Keratinocyte (primary cell): ENCODE data around the gene TRABD2B. TPM values are rescaled to one million over a fixed set of nuclear protein-coding genes. Genes with fewer than 3 reads are reported as not detected.

Experiments
- DNase-seq: peaks from one replicate; pipeline ENCODE4 v3.0.0-alpha.2; 2011; ENCODE audit warnings: low read depth, missing footprints, low spot score
- FAIRE-seq: peaks from 2 replicates; lab custom pipeline; 2011; peaks lifted over from hg19 to GRCh38; lab: Jason Lieb, UNC
- H2AFZ ChIP-seq: 2 replicates; pipeline ENCODE4 v1.6.0; 2012; ENCODE audit warnings: low read length, control low read depth, inconsistent platforms; ENCODE audit not compliant: control insufficient read depth
- H3K27ac ChIP-seq: 2 replicates; pipeline ENCODE4 v1.5.1; 2011; ENCODE audit warnings: low read length; ENCODE audit not compliant: control insufficient read depth, insufficient read depth
- H3K27me3 ChIP-seq: 3 replicates; pipeline ENCODE4 v1.6.0; 2011; ENCODE audit warnings: low read length; ENCODE audit not compliant: control insufficient read depth, insufficient read depth; ENCODE audit errors: extremely low read depth
- H3K36me3 ChIP-seq, 2 experiments: 2 replicates in 1 of 2; 3 replicates in 1 of 2; pipeline ENCODE4 v1.5.1; 2011; ENCODE audit warnings: low read length in 2 of 2, mild to moderate bottlenecking in 1 of 2; ENCODE audit not compliant: control insufficient read depth in 2 of 2, insufficient read depth in 2 of 2; ENCODE audit errors: extremely low read depth in 1 of 2
- H3K4me1 ChIP-seq: 3 replicates; pipeline ENCODE4 v1.5.1; 2011; ENCODE audit warnings: low read length; ENCODE audit not compliant: control insufficient read depth, insufficient read depth; ENCODE audit errors: extremely low read depth
- H3K4me2 ChIP-seq: 3 replicates; pipeline ENCODE4 v1.6.0; 2011; ENCODE audit warnings: low read depth, low read length; ENCODE audit not compliant: control insufficient read depth, insufficient read depth; ENCODE audit errors: extremely low read depth
- H3K4me3 ChIP-seq, 3 experiments: fragments of 200-600 bp in 1 of 3; sonication (generic) in 1 of 3; 2 replicates in 2 of 3; 3 replicates in 1 of 3; pipeline ENCODE4 v1.5.1; 2011 to 2016; ENCODE audit warnings: low read length in 3 of 3, mild to moderate bottlenecking in 3 of 3, control low read depth in 2 of 3, inconsistent platforms in 1 of 3, low read depth in 1 of 3, mixed read lengths in 1 of 3, mixed run types in 1 of 3, moderate library complexity in 1 of 3; ENCODE audit not compliant: control insufficient read depth in 2 of 3, insufficient read depth in 2 of 3; ENCODE audit errors: extremely low read depth in 1 of 3
- H3K79me2 ChIP-seq: 2 replicates; pipeline ENCODE4 v1.6.0; 2012; ENCODE audit warnings: low read length; ENCODE audit not compliant: control insufficient read depth, insufficient read depth
- H3K9ac ChIP-seq: 3 replicates; pipeline ENCODE4 v1.6.0; 2011; ENCODE audit warnings: low read length; ENCODE audit not compliant: control insufficient read depth, insufficient read depth; ENCODE audit errors: extremely low read depth
- H3K9me1 ChIP-seq: 3 replicates; pipeline ENCODE4 v1.6.0; 2011; ENCODE audit warnings: low read length; ENCODE audit not compliant: control insufficient read depth, insufficient read depth; ENCODE audit errors: extremely low read depth
- H3K9me3 ChIP-seq: 2 replicates; pipeline ENCODE4 v1.5.1; 2012; ENCODE audit warnings: low read depth, low read length; ENCODE audit not compliant: control insufficient read depth
- H4K20me1 ChIP-seq: 3 replicates; pipeline ENCODE4 v1.6.0; 2011; ENCODE audit warnings: low read length; ENCODE audit not compliant: control insufficient read depth, insufficient read depth; ENCODE audit errors: extremely low read depth
- EZH2 ChIP-seq: IDR thresholded peaks from one replicate; pipeline ENCODE4 v1.6.1; 2012; ENCODE audit warnings: inconsistent platforms, mild to moderate bottlenecking, low read length, moderate library complexity
- dilution Hi-C: fragments of 300-500 bp; cut with MboI; formaldehyde crosslinking; loops from one replicate; pipeline ENCODE4 v1.7.0; 2020; ENCODE audit warnings: low sequenced_read_pairs; ENCODE audit not compliant: extremely low pct_ligation_motif_present
- polyA plus RNA-seq, 5 experiments: library from polyadenylated mRNA; depleted of rRNA in 3 of 5; stranded (reverse) in 3 of 5; stranded (forward) in 1 of 5; unstranded in 1 of 5; fragments of >200 nt; gene quantifications; 1 replicate in 1 of 5; 2 replicates in 3 of 5; 3 replicates in 1 of 5; pipeline versions ENCODE4 v1.2.1 to v1.2.3, GENCODE V29; 2011 to 2012; ENCODE audit warnings: missing spikeins in 2 of 5, low read depth in 1 of 5, low replicate concordance in 1 of 5
- TF ChIP-seq, protein P1 (sequence below), 3 experiments: IDR thresholded peaks in 1 of 3; conservative IDR thresholded peaks in 1 of 3; optimal IDR thresholded peaks in 1 of 3; 2 replicates in 2 of 3; 3 replicates in 1 of 3; pipeline versions ENCODE3 to v1.5.1; 2011; ENCODE audit warnings: low read length in 3 of 3, mild to moderate bottlenecking in 3 of 3, moderate library complexity in 2 of 3, control low read depth in 1 of 3, inconsistent platforms in 1 of 3; ENCODE audit not compliant: insufficient read depth in 2 of 3; ENCODE audit errors: extremely low read depth in 1 of 3

TRABD2B gene
- polyA plus RNA-seq, 1 donor (not counting 4 experiments of a cell fraction or from before 2014, with no cell fraction given) = 0.13 TPM

- no peak for TF ChIP-seq EZH2
- TF ChIP-seq, protein P1, sequence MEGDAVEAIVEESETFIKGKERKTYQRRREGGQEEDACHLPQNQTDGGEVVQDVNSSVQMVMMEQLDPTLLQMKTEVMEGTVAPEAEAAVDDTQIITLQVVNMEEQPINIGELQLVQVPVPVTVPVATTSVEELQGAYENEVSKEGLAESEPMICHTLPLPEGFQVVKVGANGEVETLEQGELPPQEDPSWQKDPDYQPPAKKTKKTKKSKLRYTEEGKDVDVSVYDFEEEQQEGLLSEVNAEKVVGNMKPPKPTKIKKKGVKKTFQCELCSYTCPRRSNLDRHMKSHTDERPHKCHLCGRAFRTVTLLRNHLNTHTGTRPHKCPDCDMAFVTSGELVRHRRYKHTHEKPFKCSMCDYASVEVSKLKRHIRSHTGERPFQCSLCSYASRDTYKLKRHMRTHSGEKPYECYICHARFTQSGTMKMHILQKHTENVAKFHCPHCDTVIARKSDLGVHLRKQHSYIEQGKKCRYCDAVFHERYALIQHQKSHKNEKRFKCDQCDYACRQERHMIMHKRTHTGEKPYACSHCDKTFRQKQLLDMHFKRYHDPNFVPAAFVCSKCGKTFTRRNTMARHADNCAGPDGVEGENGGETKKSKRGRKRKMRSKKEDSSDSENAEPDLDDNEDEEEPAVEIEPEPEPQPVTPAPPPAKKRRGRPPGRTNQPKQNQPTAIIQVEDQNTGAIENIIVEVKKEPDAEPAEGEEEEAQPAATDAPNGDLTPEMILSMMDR (optimal IDR thresholded peaks at IDR 0.05 in 1 of 3, IDR thresholded peaks at IDR 0.05 in 1 of 3, conservative IDR thresholded peaks at IDR 0.05 in 1 of 3; ENCODE audit: extremely low read depth in 1 of 3, insufficient read depth in 2 of 3, low read length in 3 of 3) = no peak
- no peaks in the 10 kb centered on the region for H3K79me2 ChIP-seq
- no peak overlapping the region for H3K27ac ChIP-seq
- DNase-seq (no peak), FAIRE-seq (no peak)
- H2AFZ ChIP-seq = no peak overlapping the region
- no peak overlapping the region for H3K4me3 ChIP-seq
- dilution Hi-C loops = no loop called here
- H3K9me3 ChIP-seq = no peaks in the 10 kb centered on the region
- no peak overlapping the region for H3K4me2 ChIP-seq
- H3K9ac ChIP-seq = no peak overlapping the region
- no peaks in the 10 kb centered on the region for H4K20me1 ChIP-seq
- H3K4me1 ChIP-seq = peaks cover 26% of the 10 kb centered on the region
- no peaks in the 10 kb centered on the region for H3K27me3 ChIP-seq
- H3K36me3 ChIP-seq = no peaks in the 10 kb centered on the region
- peaks cover 2% of the 10 kb centered on the region for H3K9me1 ChIP-seq
Observed at GRCh38 chr1:47875036-47875435, 122.1 kb downstream of the TRABD2B start.

GRCh38 chr1:47873337-47873736, 123.8 kb downstream of the TRABD2B start:
- Histone ChIP-seq H3K4me3 (no peak overlapping the region), H3K9me1 (peaks cover 2% of the 10 kb centered on the region), H3K9me3 (no peaks in the 10 kb centered on the region), H3K4me2 (no peak overlapping the region), H3K27me3 (no peaks in the 10 kb centered on the region), H3K4me1 (peaks cover 26% of the 10 kb centered on the region), H4K20me1 (no peaks in the 10 kb centered on the region), H3K27ac (no peak overlapping the region), H2AFZ (no peak overlapping the region), H3K9ac (no peak overlapping the region), H3K36me3 (no peaks in the 10 kb centered on the region), H3K79me2 (no peaks in the 10 kb centered on the region)
- FAIRE-seq (no peak), DNase-seq (no peak)
- dilution Hi-C loops = no loop called here
- no peak for TF ChIP-seq EZH2
- TF ChIP-seq, protein P1 (optimal IDR thresholded peaks at IDR 0.05 in 1 of 3, IDR thresholded peaks at IDR 0.05 in 1 of 3, conservative IDR thresholded peaks at IDR 0.05 in 1 of 3; ENCODE audit: extremely low read depth in 1 of 3, insufficient read depth in 2 of 3, low read length in 3 of 3) = no peak
